Heart left ventricle (tissue), 16 donors: ENCODE measurements around the gene DMBT1. TPM values are rescaled to one million over a fixed set of nuclear protein-coding genes. Genes with fewer than 3 reads are reported as not detected.

Experiments used
- ATAC-seq, 4 donors: fragments of 200-7000 bp; cut with Tn5 transposase; one replicate each; pipeline ENCODE4 v1.9.1; 2020 to 2022; ENCODE audit warnings: moderate library complexity in 4 of 4, mild to moderate bottlenecking in 3 of 4, moderate number of reproducible peaks in 1 of 4
- DNase-seq, 5 donors: peaks; one replicate each; pipeline ENCODE4 v3.0.0-alpha.2; 2020
- H3K27ac ChIP-seq, 12 donors: fragments of 200-600 bp; sonication (generic) in 4 of 12; one replicate each; pipeline versions ENCODE4 v1.5.0 to v1.8.0; 2016 to 2022; ENCODE audit warnings: mild to moderate bottlenecking in 2 of 12
- H3K27me3 ChIP-seq, 9 donors: fragments of 200-600 bp; sonication (generic) in 2 of 9; one replicate each; pipeline versions ENCODE4 v1.5.1 to v1.8.0; 2016 to 2022; ENCODE audit warnings: mild to moderate bottlenecking in 3 of 9
- H3K36me3 ChIP-seq, 9 donors: fragments of 200-600 bp; sonication (generic) in 2 of 9; one replicate each; pipeline versions ENCODE4 v1.5.0 to v1.8.0; 2018 to 2022; ENCODE audit warnings: mild to moderate bottlenecking in 2 of 9
- H3K4me1 ChIP-seq, 12 donors: fragments of 200-600 bp; sonication (generic) in 4 of 12; one replicate each; pipeline versions ENCODE4 v1.5.0 to v1.8.0; 2016 to 2022; ENCODE audit warnings: mild to moderate bottlenecking in 3 of 12
- H3K4me3 ChIP-seq, 12 donors: fragments of 200-600 bp; sonication (generic) in 4 of 12; one replicate each; pipeline versions ENCODE4 v1.5.0 to v1.8.0; 2017 to 2022; ENCODE audit warnings: mild to moderate bottlenecking in 9 of 12, moderate library complexity in 4 of 12
- H3K9me3 ChIP-seq, 12 donors: fragments of 200-600 bp; sonication (generic) in 4 of 12; one replicate each; pipeline versions ENCODE4 v1.5.0 to v1.8.0; 2016 to 2022; ENCODE audit warnings: mild to moderate bottlenecking in 1 of 12
- CTCF ChIP-seq, 12 donors: fragments of 200-600 bp; sonication (generic) in 4 of 12; IDR thresholded peaks; one replicate each; pipeline versions ENCODE4 v1.5.0 to v1.8.0; 2018 to 2022; ENCODE audit warnings: antibody characterized with exemption in 12 of 12, mild to moderate bottlenecking in 5 of 12
- POLR2A ChIP-seq, 2 donors: fragments of 450-650 bp; IDR thresholded peaks; one replicate each; pipeline ENCODE4 v1.6.1; 2017; ENCODE audit warnings: antibody characterized with exemption in 2 of 2, mild to moderate bottlenecking in 2 of 2, moderate library complexity in 2 of 2
- WGBS, 4 donors: extraction: QIAGEN DNeasy Blood & Tissue Kit in 2 of 4; methylation state at CpG; one replicate each; pipeline versions ENCODE4 v1.1.5 to v1.1.7; 2013 to 2018; 5-methylcytosine and 5-hydroxymethylcytosine counted together
- intact Hi-C, 10 donors: fragments of 100-400 bp; cut with DNase I; formaldehyde crosslinking; loops; one replicate each; pipeline versions ENCODE4 v1.11.1 to v1.14.2; 2022
- polyA plus RNA-seq, 2 donors: library from polyadenylated mRNA; stranded (reverse); fragments of 200-250 nt; gene quantifications; one replicate each; pipeline ENCODE4 v1.2.3, GENCODE V29; 2013
- total RNA-seq, 9 donors: library from RNA; depleted of rRNA in 2 of 9; stranded (reverse); fragments of >200 nt in 2 of 9; fragmentation: NEBNext Ultra II Directional in 3 of 9; extraction: Animal tissue kit (Norgen Biotek cat#: 25700) in 3 of 9; gene quantifications; one replicate each; pipeline versions ENCODE4 v1.1.0 to v1.2.4, GENCODE V29; 2016 to 2023
- donor health status: ischemic (EF 13 %, LVEDD 7.1; RV severe dilation, severe dysfunction).
- donor health status: healthy with polysubstance abuse.
- donor health status: DM: no; HTN: yes; CAD: no.
- donor health status: DM: no; HTN: no; CAD: no.
- donor health status: ischemic (EF 25% LVEDD 6.9; RV normal size, moderate dysfunction).
- donor health status: ischemic (EF 25% LVEDD 5.7; RV mildly dilated, moderate dysfunction).
- donor health status: healthy.
- donor health status: DM: yes; HTN: yes; CAD: no.
- donor health status: ischemic (EF 35%, LVEDD 5.7; RV mildly dilated, moderate dysfunction).
- donor health status: nonischemic (EF 11% LVEDD 7.7; RV severe dilation, severe dysfunction).
- donor health status: DM: yes; HTN: yes; CAD: no.
- donor health status: PGD.
- donor health status: ischemic (EF 29% LVEDD 5.4; RV normal size, mild dysfunction).
- donor health status: nonischemic (EF 23%, LVEDD 6.1; RV moderate dilation, normal function).

Gene DMBT1
- total and polyA plus RNA-seq, 11 donors: 0.04 to 0.49 (median 0.10) TPM; not detected in 5

GRCh38 chr10:122692744-122693143 is 132.2 kb downstream of the DMBT1 start:
- Histone ChIP-seq H3K36me3 (no peaks in the 10 kb centered on the region), H3K27me3 (no peaks in the 10 kb centered on the region), H3K4me1 (peaks cover 0 to 23% (median 12%) of the 10 kb centered on the region in 12 donors), H3K4me3 (no peak overlapping the region), H3K9me3 (no peaks in the 10 kb centered on the region), H3K27ac (no peak overlapping the region)
- 64 to 90% (median 87%) methylated on average over 5 of the region's 5 CpGs for WGBS, 4 donors
- DNase-seq (no peak), ATAC-seq (no peak)
- intact Hi-C loops: loop anchor here in 2 of 10 donors (10.0 kb wide), 2 partner anchors 398 to 408 kb away; no protein-coding TSS in a partner anchor
- no peak for TF ChIP-seq POLR2A (IDR thresholded peaks at IDR 0.05)
- no peak for TF ChIP-seq CTCF (IDR thresholded peaks at IDR 0.05)

Other genes starting within 250 kb of the DMBT1 start
- gene PLEKHA1, start 186.0 kb upstream of the DMBT1 start, total RNA-seq: 10 to 100 TPM; 32.3 to 70.6 (median 44.7) TPM
- 10 to 100 TPM; 14.1 to 38.5 TPM for gene PLEKHA1, start 186.0 kb upstream of the DMBT1 start, polyA plus RNA-seq
- gene ARMS2, start 106.1 kb upstream of the DMBT1 start, total RNA-seq: 1 to 10 TPM in 2 of 9 donors, under 1 TPM in 1, not detected in 6; 0.87 to 1.5 (median 1.2) TPM
- not detected for gene ARMS2, start 106.1 kb upstream of the DMBT1 start, polyA plus RNA-seq
- gene HTRA1, start 99.2 kb upstream of the DMBT1 start, total RNA-seq: 100 to 1,000 TPM in 3 of 9 donors, 10 to 100 TPM in 6; 35.7 to 153 (median 57.6) TPM
- 10 to 100 TPM; 30.5 to 34.9 TPM for gene HTRA1, start 99.2 kb upstream of the DMBT1 start, polyA plus RNA-seq
- gene C10orf120, start 139.1 kb downstream of the DMBT1 start, total RNA-seq: not detected
- not detected for gene C10orf120, start 139.1 kb downstream of the DMBT1 start, polyA plus RNA-seq